ENCODE results near the gene TIMM10B.
"Not testable (repeated sequence)": the region's sequence is repeated elsewhere in the genome, so short reads cannot be mapped to it uniquely, and the experiment has no call there.

TIMM10B gene

GRCh38 chr11:6520265-6520664 is 39.0 kb downstream of the TIMM10B start:
- DNase-seq = no peak

- not testable (repeated sequence) for DNase-seq
Observed at GRCh38 chr11:6521946-6522345, 40.6 kb downstream of the TIMM10B start.

GRCh38 chr11:6523253-6523652 is 42.0 kb downstream of the TIMM10B start:
- no peak for DNase-seq

- no peak for DNase-seq
Observed at GRCh38 chr11:6526411-6527135, 45.3 kb downstream of the TIMM10B start.

- no peak for DNase-seq
Observed at GRCh38 chr11:6529266-6529665, 48.0 kb downstream of the TIMM10B start.

- no peak for DNase-seq
Observed at GRCh38 chr11:6530848-6531247, 49.5 kb downstream of the TIMM10B start.

GRCh38 chr11:6531267-6531752 is 50.0 kb downstream of the TIMM10B start:
- DNase-seq = peak; percentile 9 to 66 (median 43)

Data from NCI-H1417 (cell line).